Measurements from ENCODE around the gene EPB41L1. TPM values are rescaled to one million over a fixed set of nuclear protein-coding genes. Genes with fewer than 3 reads are reported as not detected.

The EPB41L1 gene
- total RNA-seq, 2 donors from 2014 or later = 32.3 to 36.7 TPM

DNA sequence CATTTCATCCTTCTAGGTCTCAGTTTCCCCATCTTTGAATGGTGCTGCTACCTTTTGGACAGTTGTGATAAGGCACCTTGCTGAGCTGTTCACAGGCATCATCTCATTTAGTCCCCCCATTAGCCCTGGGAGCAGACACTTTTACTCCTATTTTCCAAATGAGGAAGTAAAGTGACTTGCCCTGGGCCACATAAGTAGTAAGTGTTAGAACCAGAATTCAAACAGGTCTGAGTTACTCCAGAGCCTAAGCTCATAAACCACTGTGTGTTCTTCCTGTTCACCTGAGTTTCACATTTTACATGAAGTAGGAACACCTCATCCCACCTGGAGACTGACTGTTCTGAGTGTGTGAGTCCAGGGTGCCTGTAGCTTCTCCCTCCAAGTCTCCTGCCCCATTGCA lies 43.5 kb upstream of the EPB41L1 start:
- Histone ChIP-seq H3K27me3 (ENCODE audit: control insufficient read depth, insufficient read depth, low read length, poor library complexity, severe bottlenecking) (no peaks in the 10 kb centered on the region), H3K4me1 (ENCODE audit: control insufficient read depth, insufficient read depth, low read length) (no peaks in the 10 kb centered on the region), H3K9me3 (ENCODE audit: control insufficient read depth, low read length) (no peaks in the 10 kb centered on the region), H3K9ac (ENCODE audit: extremely low read depth, low read length, poor library complexity, severe bottlenecking) (no peak overlapping the region), H3K4me3 (ENCODE audit: low read length) (no peak overlapping the region), H3K36me3 (ENCODE audit: control insufficient read depth, insufficient read depth, low read length) (no peaks in the 10 kb centered on the region), H3K27ac (ENCODE audit: low read depth, low read length) (no peak overlapping the region)
- Mint-ChIP-seq H3K4me3 (no peak overlapping the region), H3K27ac (no peak overlapping the region), H3K27me3 (ENCODE audit: insufficient read depth) (peaks cover 13% of the 10 kb centered on the region), H3K9me3 (no peaks in the 10 kb centered on the region), H3K4me1 (peaks cover 14% of the 10 kb centered on the region), H3K36me3 (ENCODE audit: low read depth) (no peaks in the 10 kb centered on the region)
- TF ChIP-seq CTCF (conservative IDR thresholded peaks at IDR 0.05) = no peak
- DNase-seq = no peak

DNA sequence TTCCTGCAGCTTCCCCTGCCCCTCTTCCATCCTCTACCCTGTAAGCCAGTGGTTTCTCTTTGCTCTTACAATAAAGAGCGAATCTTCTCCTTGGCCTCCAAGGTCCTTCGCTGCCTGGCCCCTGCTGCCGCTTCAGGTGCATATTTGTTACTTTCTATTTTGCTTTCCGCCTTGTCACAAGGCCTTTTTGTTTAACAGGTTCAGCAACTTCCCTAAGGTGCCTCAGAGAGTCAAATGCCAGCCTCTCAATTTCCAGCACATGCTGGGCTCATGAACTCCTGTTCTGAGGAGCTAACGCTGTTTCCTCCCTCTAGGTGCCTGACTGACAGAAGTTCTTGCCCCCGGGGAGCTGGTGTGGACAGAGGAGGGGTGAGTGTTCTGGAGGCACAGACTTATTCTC lies 42.4 kb upstream of the EPB41L1 start:
- H3K27me3 Mint-ChIP-seq (ENCODE audit: insufficient read depth) = peaks cover 15% of the 10 kb centered on the region
- Histone ChIP-seq H3K9me3 (ENCODE audit: control insufficient read depth, low read length) (no peaks in the 10 kb centered on the region), H3K4me3 (ENCODE audit: low read length) (no peak overlapping the region), H3K4me1 (ENCODE audit: control insufficient read depth, insufficient read depth, low read length) (no peaks in the 10 kb centered on the region), H3K36me3 (ENCODE audit: control insufficient read depth, insufficient read depth, low read length) (no peaks in the 10 kb centered on the region), H3K9ac (ENCODE audit: extremely low read depth, low read length, poor library complexity, severe bottlenecking) (no peak overlapping the region), H3K27ac (ENCODE audit: low read depth, low read length) (no peak overlapping the region), H3K27me3 (ENCODE audit: control insufficient read depth, insufficient read depth, low read length, poor library complexity, severe bottlenecking) (no peaks in the 10 kb centered on the region)
- TF ChIP-seq CTCF (conservative IDR thresholded peaks at IDR 0.05) = no peak
- no peaks in the 10 kb centered on the region for H3K36me3 Mint-ChIP-seq (ENCODE audit: low read depth)
- H3K4me3 Mint-ChIP-seq = no peak overlapping the region
- DNase-seq = no peak
- WGBS, 2 experiments (ENCODE audit: insufficient coverage in 1 of 2, insufficient read length in 1 of 2) = 91 to 96% methylated on average over 4 to 6 of the region's 6 CpGs
- H3K9me3 Mint-ChIP-seq = no peaks in the 10 kb centered on the region
- H3K27ac Mint-ChIP-seq = no peak overlapping the region
- H3K4me1 Mint-ChIP-seq = peaks cover 9% of the 10 kb centered on the region

DNA sequence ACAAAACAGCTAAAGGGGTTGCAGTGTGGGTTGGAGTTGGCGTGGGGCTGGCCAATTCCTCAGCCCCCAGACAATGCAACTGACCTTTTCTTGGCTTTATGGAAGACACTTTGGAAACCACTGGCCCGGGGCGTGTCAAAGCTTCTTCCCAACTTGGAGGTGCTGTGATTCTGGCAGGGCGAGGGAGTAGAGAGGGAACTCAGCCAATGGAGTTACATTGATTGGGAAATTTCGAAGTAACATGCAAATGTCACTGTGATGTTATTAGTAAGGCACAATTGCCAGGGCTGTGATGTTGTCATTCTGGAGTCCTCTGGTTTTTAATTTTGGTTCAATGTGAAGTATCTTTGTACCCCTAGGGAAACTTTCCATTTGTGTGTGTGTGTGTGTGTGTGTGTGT lies 41.5 kb upstream of the EPB41L1 start:
- Mint-ChIP-seq H3K4me3 (no peak overlapping the region), H3K9me3 (no peaks in the 10 kb centered on the region), H3K27me3 (ENCODE audit: insufficient read depth) (peaks cover 15% of the 10 kb centered on the region), H3K36me3 (ENCODE audit: low read depth) (no peaks in the 10 kb centered on the region), H3K4me1 (peaks cover 9% of the 10 kb centered on the region), H3K27ac (no peak overlapping the region)
- WGBS, 2 experiments (ENCODE audit: insufficient coverage in 1 of 2, insufficient read length in 1 of 2) = 92 to 100% methylated on average over 4 to 5 of the region's 5 CpGs
- TF ChIP-seq CTCF (conservative IDR thresholded peaks at IDR 0.05) = no peak
- DNase-seq = no peak
- H3K27ac ChIP-seq (ENCODE audit: low read depth, low read length) = no peak overlapping the region
- H3K4me3 ChIP-seq (ENCODE audit: low read length) = no peak overlapping the region
- H3K4me1 ChIP-seq (ENCODE audit: control insufficient read depth, insufficient read depth, low read length) = no peaks in the 10 kb centered on the region
- no peaks in the 10 kb centered on the region for H3K36me3 ChIP-seq (ENCODE audit: control insufficient read depth, insufficient read depth, low read length)
- H3K9me3 ChIP-seq (ENCODE audit: control insufficient read depth, low read length) = no peaks in the 10 kb centered on the region
- H3K9ac ChIP-seq (ENCODE audit: extremely low read depth, low read length, poor library complexity, severe bottlenecking) = no peak overlapping the region
- H3K27me3 ChIP-seq (ENCODE audit: control insufficient read depth, insufficient read depth, low read length, poor library complexity, severe bottlenecking) = no peaks in the 10 kb centered on the region
